NT2/D1 (cell line): ENCODE measurements around the gene FRMPD1.
A peak's percentile ranks its signal among the peaks of the same experiment; 100 is the strongest.

ENCODE experiments used
- DNase-seq: peaks from one replicate; pipeline ENCODE4 v3.0.0-alpha.2; 2011; ENCODE audit warnings: low read depth, low spot score
- H3K27me3 ChIP-seq: 2 replicates; pipeline ENCODE4 v1.6.0; 2011; ENCODE audit warnings: mild to moderate bottlenecking; ENCODE audit not compliant: insufficient read length, insufficient read depth
- H3K36me3 ChIP-seq: 2 replicates; pipeline ENCODE4 v1.6.1; 2011; ENCODE audit warnings: mild to moderate bottlenecking, low read length, mixed read lengths; ENCODE audit not compliant: insufficient read depth, insufficient read length
- H3K4me1 ChIP-seq: 2 replicates; pipeline ENCODE4 v1.5.1; 2011; ENCODE audit not compliant: insufficient read depth, insufficient read length
- H3K4me3 ChIP-seq: 2 replicates; pipeline ENCODE4 v1.5.1; 2011; ENCODE audit warnings: low read depth; ENCODE audit not compliant: insufficient read length
- H3K9ac ChIP-seq: 2 replicates; pipeline ENCODE4 v1.6.0; 2011; ENCODE audit warnings: low read depth; ENCODE audit not compliant: insufficient read length
- H3K9me3 ChIP-seq: 2 replicates; pipeline ENCODE4 v1.5.1; 2011; ENCODE audit warnings: mild to moderate bottlenecking, low read length; ENCODE audit not compliant: insufficient read depth
- SUZ12 ChIP-seq: IDR thresholded peaks from 2 replicates; pipeline ENCODE4 v1.6.1; 2011; ENCODE audit not compliant: insufficient read length, insufficient read depth; ENCODE audit errors: extremely low read depth
- YY1 ChIP-seq: IDR thresholded peaks from 2 replicates; pipeline ENCODE4 v1.6.1; 2011; ENCODE audit not compliant: insufficient read length, insufficient read depth
- ZNF274 ChIP-seq: IDR thresholded peaks from 2 replicates; pipeline ENCODE4 v1.6.1; 2011; ENCODE audit warnings: mild to moderate bottlenecking, low read depth, low read length

The FRMPD1 gene

DNA sequence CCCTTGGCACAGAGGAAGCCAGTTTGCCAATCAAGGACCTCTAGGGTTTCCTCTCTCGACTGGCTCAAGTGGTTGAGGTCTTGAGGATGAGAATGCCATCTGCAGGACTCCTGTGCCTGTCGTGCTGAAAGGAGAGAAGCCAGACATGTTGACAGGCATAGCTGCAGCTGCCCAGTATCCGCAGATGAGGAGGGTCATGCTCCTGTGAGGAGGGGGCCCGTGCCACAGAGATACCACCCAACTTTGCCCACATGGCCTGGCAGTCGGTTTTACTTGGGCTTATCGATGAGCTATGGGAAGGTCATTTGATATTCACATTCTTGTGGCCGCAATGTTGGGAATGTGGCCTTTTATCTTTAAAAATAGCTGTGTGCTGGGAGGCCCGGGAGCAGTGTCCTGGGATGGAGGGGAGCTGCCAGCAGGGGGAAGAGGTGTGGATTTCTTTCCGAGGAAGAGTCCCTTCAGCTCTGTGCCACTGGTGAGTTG is 17.4 kb downstream of the FRMPD1 start:
- H3K36me3 ChIP-seq = no peaks in the 10 kb centered on the region
- no peaks in the 10 kb centered on the region for H3K27me3 ChIP-seq
- H3K4me3 ChIP-seq = no peak overlapping the region
- H3K9ac ChIP-seq = no peak overlapping the region
- peak; percentile 47 for DNase-seq
- peaks cover 3% of the 10 kb centered on the region for H3K4me1 ChIP-seq
- TF ChIP-seq YY1 (no peak), ZNF274 (no peak), SUZ12 (no peak)
- peaks cover under 1% of the 10 kb centered on the region; the same call in 1 of the 2 replicates for H3K9me3 ChIP-seq

DNA sequence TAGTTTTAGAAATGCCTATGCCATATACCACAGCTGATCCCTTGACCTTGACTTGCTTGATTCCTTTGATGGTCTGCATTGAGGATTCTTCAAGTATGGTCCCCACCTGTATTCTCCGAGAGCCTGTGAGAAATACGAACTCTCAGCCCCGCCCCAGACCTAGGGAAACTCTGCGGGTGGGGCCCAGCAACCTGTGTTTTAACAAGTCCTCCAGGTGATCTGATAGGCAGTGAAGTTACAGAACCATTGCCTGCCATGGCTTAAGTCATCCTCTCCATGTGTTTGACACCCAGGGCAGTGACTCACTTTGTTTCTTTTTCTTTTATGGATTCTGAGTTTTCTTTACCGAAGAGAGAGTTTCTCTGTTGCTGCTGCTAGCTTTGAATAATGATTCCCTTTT is 18.5 kb downstream of the FRMPD1 start:
- TF ChIP-seq SUZ12 (no peak), YY1 (no peak), ZNF274 (no peak)
- H3K4me3 ChIP-seq = no peak overlapping the region
- H3K9me3 ChIP-seq = peaks cover 6% of the 10 kb centered on the region; the same call in 1 of the 2 replicates

GRCh38 chr9:37675661-37676060 is 24.9 kb downstream of the FRMPD1 start:
- DNase-seq = no peak
- Histone ChIP-seq H3K9ac (no peak overlapping the region), H3K36me3 (no peaks in the 10 kb centered on the region), H3K4me3 (no peak overlapping the region), H3K27me3 (no peaks in the 10 kb centered on the region), H3K9me3 (peaks cover 6% of the 10 kb centered on the region; the same call in 1 of the 2 replicates), H3K4me1 (no peaks in the 10 kb centered on the region)
- TF ChIP-seq SUZ12 = no peak
- TF ChIP-seq YY1 = no peak
- TF ChIP-seq ZNF274 = no peak

More for the DNA sequence above, 18.5 kb downstream of the FRMPD1 start:
- no peak for DNase-seq
- H3K4me1 ChIP-seq = peaks cover 3% of the 10 kb centered on the region
- H3K36me3 ChIP-seq = no peaks in the 10 kb centered on the region
- H3K27me3 ChIP-seq = no peaks in the 10 kb centered on the region
- H3K9ac ChIP-seq = no peak overlapping the region

DNA sequence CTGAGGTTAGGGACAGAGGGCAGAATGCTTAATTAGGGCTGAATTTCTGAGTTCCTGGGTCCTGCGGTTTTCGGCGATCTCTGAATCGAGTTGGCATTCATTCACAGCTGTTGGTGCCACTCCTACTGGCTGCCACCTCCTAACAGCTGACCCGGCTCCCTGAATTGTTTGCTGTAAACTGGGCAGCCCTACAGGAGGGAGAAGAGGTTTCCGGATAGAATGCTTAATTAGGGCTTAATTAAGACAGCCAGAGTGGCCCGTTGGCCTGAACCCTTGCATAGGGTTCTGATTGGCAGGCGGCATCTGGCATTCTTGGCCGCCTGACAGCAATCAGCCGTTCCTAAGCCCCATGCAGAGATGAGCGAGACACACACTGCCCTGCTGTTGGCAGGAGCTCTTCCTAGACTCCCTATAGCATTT is 25.7 kb downstream of the FRMPD1 start:
- Histone ChIP-seq H3K9ac (no peak overlapping the region), H3K4me1 (no peaks in the 10 kb centered on the region), H3K36me3 (no peaks in the 10 kb centered on the region), H3K27me3 (no peaks in the 10 kb centered on the region), H3K9me3 (peaks cover 6% of the 10 kb centered on the region; the same call in 1 of the 2 replicates), H3K4me3 (no peak overlapping the region)
- DNase-seq = no peak
- TF ChIP-seq YY1 = no peak
- no peak for TF ChIP-seq ZNF274
- no peak for TF ChIP-seq SUZ12

GRCh38 chr9:37677435-37677834 is 26.7 kb downstream of the FRMPD1 start:
- H3K9me3 ChIP-seq = peaks cover 6% of the 10 kb centered on the region; the same call in 1 of the 2 replicates
- TF ChIP-seq ZNF274 (no peak), YY1 (no peak), SUZ12 (no peak)
- H3K9ac ChIP-seq = no peak overlapping the region
- H3K27me3 ChIP-seq = no peaks in the 10 kb centered on the region
- no peaks in the 10 kb centered on the region for H3K36me3 ChIP-seq
- H3K4me3 ChIP-seq = no peak overlapping the region
- no peak for DNase-seq
- no peaks in the 10 kb centered on the region for H3K4me1 ChIP-seq

DNA sequence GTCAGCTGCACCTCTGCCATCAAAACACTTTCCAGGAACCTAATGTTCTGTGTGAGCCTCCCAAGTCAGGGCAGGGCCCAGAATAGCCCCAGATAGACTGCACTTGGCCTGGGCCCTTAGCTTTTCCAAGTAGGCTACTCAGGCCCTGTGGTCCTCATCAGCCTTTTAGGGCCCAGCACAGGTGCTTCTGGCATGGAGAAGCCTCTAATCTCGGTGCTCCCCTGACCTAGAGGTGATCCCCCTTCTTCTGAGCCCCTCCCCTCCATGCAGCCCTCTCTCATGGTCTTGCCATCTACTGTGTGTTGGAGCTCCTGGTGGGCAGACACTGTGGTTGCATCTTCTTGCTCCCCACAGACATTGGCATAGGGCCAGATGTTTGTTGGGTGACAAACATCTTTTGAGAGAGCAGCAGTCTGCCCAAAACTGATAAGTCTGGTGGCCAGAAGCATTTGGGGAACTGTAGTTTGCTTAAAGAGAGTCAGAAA is 28.1 kb downstream of the FRMPD1 start:
- no peak for DNase-seq
- no peaks in the 10 kb centered on the region for H3K27me3 ChIP-seq
- no peak overlapping the region for H3K4me3 ChIP-seq
- TF ChIP-seq YY1 (no peak), ZNF274 (no peak), SUZ12 (no peak)
- H3K4me1 ChIP-seq = no peaks in the 10 kb centered on the region
- no peaks in the 10 kb centered on the region for H3K9me3 ChIP-seq
- no peaks in the 10 kb centered on the region for H3K36me3 ChIP-seq
- H3K9ac ChIP-seq = no peak overlapping the region

DNA sequence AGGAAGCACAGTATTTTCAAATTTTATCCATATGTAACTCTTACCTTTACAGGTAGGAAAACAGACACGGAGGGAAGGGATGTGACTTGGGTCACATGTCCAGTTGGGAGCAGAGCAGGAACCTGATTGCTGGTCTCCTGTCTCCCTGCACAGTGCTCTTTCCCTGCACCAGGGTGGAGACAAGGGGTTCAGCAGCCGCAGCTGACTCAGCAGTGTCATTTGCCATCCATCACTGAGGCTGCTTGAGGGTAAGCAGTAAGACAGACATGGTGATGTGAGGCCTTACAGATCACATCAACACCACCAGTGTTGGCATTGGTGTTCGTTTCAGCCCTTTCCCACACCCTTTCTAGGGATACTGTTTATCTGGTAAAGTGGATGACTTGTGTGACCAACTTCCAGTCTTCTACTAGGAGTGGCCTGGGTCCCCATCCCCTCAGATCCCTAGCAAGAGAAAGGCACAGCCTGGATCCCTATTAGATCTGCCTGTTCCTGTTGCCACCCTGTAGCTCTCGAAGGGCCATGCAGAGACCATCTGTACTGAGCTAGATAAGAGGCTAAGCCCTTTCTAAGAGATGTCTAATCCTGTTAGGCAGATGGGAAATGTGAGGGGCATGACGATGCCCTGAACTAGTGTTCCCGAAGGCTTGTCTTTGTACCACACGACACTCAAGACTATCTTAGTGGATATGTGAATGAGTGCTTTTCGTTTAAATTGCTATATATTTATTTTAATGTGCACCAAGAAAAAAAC is 29.1 kb downstream of the FRMPD1 start:
- Histone ChIP-seq H3K9me3 (no peaks in the 10 kb centered on the region), H3K4me1 (no peaks in the 10 kb centered on the region), H3K4me3 (no peak overlapping the region), H3K27me3 (no peaks in the 10 kb centered on the region), H3K36me3 (no peaks in the 10 kb centered on the region), H3K9ac (no peak overlapping the region)
- TF ChIP-seq ZNF274 (no peak), SUZ12 (no peak), YY1 (no peak)
- no peak for DNase-seq
